EL (cell line): ENCODE results near the gene HMGA1.

ENCODE experiments used
- DNase-seq: peaks from one replicate; pipeline ENCODE4 v3.0.0-alpha.2; 2016

The HMGA1 gene

DNA sequence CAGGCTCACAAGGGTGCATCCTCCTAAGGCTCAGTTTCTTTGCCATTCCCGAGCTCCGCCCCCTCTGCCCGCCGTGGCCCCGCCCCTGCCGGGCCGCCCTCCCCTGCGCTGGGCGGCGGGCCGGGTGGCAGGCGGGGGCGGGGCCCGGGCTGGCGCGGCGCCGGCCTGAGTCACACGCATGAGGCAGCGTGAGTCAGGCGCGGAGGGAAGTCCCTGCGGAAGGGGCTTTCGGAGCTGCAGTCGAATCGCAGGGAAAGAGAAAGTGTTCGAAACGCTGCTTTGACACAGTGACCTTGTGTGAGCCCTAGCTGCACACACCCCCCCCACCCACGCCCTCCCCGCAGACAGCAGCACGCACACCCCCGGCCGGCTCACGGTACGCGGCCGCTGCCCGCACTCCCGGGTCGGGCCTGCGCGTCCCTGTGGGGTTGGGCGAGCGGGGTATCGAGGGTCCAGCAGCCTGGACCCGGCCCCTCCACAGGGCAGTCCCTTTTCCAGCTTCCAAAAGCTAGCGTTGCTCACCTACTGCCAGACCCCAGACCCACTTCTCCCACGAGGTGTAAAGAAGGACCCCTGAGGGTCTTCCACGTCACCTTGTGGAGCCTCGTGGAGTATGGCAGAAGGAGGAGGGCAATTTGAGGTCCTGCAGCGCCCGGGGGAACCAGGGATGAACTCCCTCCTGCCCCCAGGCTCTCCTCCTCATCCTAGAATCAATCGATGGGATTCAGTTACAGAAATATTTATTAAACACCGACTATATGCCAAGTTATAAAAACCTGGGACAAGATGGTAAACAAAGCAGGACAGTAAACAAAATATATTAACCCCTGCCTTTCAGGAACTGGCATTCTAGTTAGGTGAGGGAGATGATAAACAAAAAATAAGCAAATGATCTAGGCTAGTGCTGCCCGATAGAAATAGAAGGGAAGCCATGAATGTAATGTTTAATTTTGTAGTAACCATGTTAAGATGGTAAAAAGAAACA lies 12.4 kb upstream of the HMGA1 start:
- DNase-seq, result peak; percentile 96

DNA sequence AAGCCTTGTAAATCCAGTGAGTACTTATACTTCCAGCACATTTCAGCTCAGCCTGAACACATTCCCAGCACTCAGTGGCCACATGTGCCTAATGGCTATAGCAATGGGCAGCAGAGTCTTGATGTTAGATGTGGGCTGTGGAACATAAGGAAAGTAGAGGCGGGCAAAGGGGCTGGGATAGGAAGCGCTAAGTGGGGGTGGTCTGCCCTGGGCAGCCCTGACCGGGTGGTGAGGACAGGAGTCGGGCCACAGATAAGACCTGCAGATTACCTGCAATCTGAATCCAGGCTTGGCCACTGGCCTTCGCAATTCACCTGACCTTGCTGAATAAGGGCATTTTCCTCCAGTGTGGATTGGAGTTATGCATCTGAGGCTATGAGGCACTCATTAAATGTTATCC lies 11.1 kb upstream of the HMGA1 start:
- no peak for DNase-seq

- DNase-seq, result no peak
These were observed 10.6 kb upstream of the HMGA1 start for GRCh38 chr6:34226066-34226465.

DNA sequence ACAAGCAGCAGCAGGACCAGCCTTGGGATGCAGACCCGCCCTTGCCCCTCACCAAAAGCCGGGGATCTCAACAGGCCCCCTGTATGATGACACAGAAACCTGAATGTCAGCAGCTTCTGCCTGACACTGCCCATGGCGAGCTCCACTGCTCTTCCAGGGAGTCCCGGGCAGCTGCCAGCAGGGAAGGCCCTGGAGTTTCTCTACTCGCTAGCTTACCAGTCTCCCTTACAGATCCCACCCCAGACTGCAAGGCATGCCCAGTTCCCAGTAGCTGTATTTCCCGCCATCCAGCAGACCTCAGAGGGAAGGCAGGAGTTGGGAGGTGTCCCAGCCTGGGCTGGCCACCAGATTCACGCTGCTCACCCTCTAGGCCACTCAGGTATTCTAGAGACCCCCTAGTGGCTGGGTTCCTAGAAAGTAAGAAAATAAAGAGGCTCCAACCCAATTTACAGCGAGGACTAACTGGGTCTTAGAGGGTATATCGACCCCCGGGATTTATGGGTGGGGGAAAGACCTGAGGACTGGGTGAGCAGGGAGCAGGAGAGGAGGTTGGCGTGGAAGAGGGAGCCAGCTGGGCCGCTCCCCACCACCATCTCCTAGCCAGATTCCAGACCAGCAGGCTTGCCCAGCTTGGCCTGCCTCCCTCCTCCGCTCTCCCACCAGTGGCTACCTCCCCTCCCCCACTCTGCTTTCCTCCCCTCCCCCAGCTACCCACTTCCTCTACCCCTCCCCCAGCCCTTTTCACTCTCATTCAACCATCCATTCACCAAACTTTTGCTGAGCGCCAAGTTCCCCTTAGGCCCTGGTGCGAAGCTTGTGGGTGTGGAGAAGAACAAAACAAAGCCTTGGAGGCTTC lies 9.7 kb upstream of the HMGA1 start:
- no peak for DNase-seq

DNA sequence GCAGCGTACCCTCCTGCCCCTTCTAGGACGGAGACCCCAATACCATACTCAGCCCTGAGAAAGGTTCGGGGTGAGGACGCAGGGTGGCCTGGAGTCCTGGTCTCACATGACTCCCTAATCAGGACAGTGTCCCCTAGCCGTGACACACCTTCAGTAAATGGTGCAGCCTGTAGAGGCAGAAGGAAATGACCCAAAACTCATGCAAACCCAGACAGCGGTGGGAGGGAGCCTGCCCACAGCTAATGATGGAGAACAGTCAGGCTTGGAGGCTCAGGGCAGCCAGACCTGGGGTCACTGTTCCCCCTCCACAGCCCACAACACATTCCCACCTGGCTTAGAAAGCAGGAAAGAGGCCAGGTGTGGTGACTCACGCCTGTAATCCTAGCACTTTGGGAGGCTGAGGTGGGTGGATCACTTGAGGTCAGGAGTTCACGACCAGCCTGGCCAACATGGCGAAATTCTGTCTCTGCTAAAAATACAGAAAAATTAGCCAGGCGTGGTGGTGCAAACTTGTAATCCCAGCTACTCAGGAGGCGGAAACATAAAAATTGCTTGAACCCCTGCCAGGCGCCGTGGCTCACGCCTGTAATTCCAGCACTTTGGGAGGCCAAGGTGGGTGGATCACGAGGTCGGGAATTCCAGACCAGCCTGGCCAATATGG lies 8.8 kb upstream of the HMGA1 start:
- no peak for DNase-seq

DNA sequence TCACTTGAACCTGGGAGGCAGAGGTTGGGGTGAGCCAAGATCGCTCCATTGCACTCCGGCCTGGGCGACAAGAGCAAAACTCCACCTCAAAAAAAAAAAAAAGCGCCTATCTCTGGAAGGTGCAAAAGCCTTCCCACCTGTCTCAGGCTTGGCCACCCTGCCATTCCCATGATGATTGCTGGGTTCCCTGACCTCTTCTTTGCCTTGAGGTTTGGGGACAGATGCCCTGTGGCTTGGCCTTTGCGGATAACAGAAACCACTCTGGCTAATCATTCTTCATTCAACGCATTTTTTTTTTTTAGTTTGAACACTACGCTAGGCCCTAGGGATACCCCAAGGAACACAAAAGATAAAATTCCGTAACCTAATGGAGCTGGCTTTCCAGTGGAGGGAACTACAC lies 6.8 kb upstream of the HMGA1 start:
- no peak for DNase-seq

GRCh38 chr6:34230653-34231371 lies 5.9 kb upstream of the HMGA1 start:
- DNase-seq, result no peak

- no peak for DNase-seq
These were observed 4.9 kb upstream of the HMGA1 start for GRCh38 chr6:34231566-34232336.

DNA sequence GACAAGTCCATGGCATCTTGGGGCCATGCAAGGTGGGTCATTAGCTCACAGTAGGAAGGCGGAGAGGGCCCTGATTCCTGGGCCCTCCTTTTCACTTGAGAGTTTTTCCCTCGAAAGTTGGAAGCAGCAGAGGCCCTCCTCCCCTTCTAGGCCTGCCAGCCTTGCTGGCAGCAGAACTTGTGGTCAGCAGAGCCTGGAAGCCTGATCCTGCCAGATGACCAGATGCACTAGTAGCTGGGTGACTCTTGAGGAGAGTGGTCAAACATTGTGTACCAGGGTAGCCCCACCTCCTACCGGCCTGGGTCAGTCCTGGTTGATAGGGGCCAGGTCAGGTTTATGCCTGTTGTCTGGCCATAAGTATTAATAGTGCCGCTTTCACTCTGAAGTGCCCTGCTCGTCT lies 3.8 kb upstream of the HMGA1 start:
- no peak for DNase-seq

GRCh38 chr6:34233867-34234266 lies 2.8 kb upstream of the HMGA1 start:
- DNase-seq, result no peak

DNA sequence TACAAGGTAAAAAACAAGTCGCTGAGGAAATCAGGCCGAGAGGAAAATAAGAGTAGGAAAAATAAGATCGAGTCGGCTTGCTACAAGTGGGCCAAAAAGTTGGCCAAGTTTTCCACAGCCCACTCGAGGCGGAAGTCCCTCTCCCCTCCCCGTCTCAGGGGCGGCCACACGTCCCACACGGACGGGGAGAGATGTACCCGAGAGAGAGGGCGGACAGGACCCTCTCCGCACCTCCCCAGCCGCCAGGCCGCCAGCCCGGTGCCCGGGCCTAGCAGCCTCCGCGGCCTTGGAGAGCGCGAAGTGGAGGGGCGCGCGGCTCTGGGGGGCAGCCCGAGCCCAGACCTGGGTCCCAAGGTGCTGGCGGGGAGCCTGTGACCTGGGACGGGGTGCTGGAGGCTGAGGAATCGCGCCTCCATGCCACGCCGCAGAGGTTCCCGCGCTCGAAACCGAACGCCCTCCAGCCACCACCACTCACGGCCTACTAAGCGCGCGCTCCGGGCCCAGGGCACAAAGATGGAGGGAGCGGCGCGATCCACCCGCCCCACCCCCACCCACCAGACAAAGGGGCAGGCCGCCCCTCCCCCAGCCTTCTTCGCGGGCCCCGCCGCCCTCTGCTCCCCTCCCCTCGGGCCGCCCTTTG lies 1.9 kb upstream of the HMGA1 start:
- no peak for DNase-seq

- peak; percentile 93 for DNase-seq
These were observed 1.2 kb upstream of the HMGA1 start for GRCh38 chr6:34235307-34236130.

DNA sequence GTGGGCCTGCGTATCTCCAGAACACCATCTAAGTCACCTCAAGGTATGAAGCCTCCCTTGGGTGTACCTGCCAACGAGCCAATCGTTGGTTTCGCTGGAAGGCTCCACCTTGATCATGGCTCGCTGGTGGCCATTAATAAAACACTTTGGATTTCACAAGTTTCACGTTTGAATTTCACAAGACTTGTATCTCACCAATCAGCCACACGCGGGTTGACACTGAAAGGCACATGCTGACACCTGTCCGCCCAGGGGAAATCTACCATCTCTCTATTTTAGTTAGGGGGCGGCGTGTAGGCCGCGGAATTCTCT lies 586 bp upstream of the HMGA1 start:
- no peak for DNase-seq

DNA sequence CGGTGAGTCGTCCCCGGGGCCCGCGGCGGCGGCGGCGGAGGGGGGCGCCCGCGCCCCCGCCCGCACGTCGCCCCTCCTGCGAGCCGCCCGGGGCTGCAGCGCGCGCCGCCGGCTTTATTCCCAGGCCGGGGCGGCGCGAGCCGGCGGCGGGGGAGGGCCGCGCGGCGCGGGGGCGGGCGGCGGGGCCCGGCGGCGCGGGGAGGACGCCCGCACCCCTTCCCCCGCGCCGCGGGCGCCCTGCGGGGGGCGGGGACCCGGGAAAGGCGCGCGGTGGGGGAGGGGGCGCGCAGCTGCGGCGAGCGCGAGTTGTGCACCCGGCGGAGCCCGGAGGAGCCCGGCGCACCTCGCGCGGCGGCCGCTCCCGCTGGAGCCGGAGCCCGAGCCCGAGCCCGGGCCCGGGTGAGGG lies 646 bp downstream of the HMGA1 start:
- no peak for DNase-seq

- peak; percentile 67 for DNase-seq
These were observed 1.3 kb downstream of the HMGA1 start for GRCh38 chr6:34237722-34238584.

GRCh38 chr6:34238585-34239499 lies 2.2 kb downstream of the HMGA1 start:
- DNase-seq, result no peak

DNA sequence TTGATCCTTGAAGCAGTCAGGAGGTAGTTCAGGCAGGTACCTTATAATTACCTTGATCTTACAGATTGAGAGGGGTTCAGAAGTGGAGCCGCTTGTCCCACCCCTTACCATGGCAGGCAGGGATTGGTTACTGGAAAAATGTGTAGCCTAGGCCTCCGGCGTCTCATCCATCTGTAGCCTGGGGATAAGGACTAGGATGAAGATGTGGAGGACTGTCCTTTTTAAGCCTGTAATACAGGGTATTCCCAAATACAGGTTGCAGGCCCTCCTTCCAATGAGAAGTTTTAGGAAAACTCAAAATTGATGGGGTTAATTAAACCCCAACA lies 2.8 kb downstream of the HMGA1 start:
- DNase-seq, result no peak

GRCh38 chr6:34239893-34240292 lies 3.2 kb downstream of the HMGA1 start:
- DNase-seq, result no peak
